ENCODE measurements around the gene RFX2. TPM values are rescaled to one million over a fixed set of nuclear protein-coding genes. Genes with fewer than 3 reads are reported as not detected.

RFX2 gene
- total RNA-seq, 1 experiment from 2014 or later, result 4.6 TPM

- H3K36me3 Mint-ChIP-seq, result no peaks in the 10 kb centered on the region
Measured at GRCh38 chr19:6012426-6013170, 97.7 kb downstream of the RFX2 start.

DNA sequence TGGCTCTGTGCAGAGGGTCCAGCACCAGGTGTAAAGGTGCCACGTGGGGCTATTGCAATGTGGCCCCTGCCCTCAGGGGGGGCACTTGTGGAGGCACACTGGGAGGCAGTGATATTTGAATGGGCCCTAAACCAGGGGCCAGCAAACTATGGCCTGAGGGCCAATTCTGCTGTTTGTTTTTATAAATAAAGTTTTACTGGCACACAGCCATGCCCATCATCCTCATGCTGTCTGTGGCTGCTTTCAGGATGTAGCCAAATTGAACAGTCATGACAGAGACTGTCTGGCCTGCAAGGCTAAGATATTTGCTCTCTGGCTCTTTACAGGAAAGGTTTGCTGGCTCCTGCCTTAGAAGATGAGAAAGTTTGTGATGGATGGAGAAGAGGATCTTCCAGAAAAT is 98.5 kb downstream of the RFX2 start:
- DNase-seq (ENCODE audit: low spot score) (no peak), ATAC-seq (no peak)
- no peak overlapping the region for H3K4me3 Mint-ChIP-seq
- no peaks in the 10 kb centered on the region for H3K9me3 Mint-ChIP-seq
- H3K4me1 Mint-ChIP-seq, result no peaks in the 10 kb centered on the region
- POLR2A ChIA-PET, result no interaction called here
- no peaks in the 10 kb centered on the region for H3K27me3 Mint-ChIP-seq (ENCODE audit: low read depth)
- H3K27ac Mint-ChIP-seq, result no peak overlapping the region
- CTCF ChIA-PET, result interaction anchor here (1.0 to 3.7 kb wide), 4 partner anchors 11 to 36 kb away, joined by 3 to 40 read pairs (median 4); no protein-coding TSS in a partner anchor
- H3K36me3 Mint-ChIP-seq, result no peaks in the 10 kb centered on the region
- no peak for TF ChIP-seq USF2 (CRISPR knock-in tag; IDR thresholded peaks at IDR 0.05)
- no peak for TF ChIP-seq FOXP1 (CRISPR knock-in tag; IDR thresholded peaks at IDR 0.05; ENCODE audit: borderline replicate concordance)
- TF ChIP-seq IRF1 (CRISPR knock-in tag; IDR thresholded peaks at IDR 0.05), result no peak
- no peak for TF ChIP-seq NFATC4 (CRISPR knock-in tag; IDR thresholded peaks at IDR 0.05)
- no peak for TF ChIP-seq ZNF219 (CRISPR knock-in tag; IDR thresholded peaks at IDR 0.05; ENCODE audit: borderline replicate concordance)
- TF ChIP-seq SP1 (CRISPR knock-in tag; conservative IDR thresholded peaks at IDR 0.05), result no peak
- TF ChIP-seq KAT7 (CRISPR knock-in tag; IDR thresholded peaks at IDR 0.05; ENCODE audit: borderline replicate concordance), result no peak

More at GRCh38 chr19:6012426-6013170, 97.7 kb downstream of the RFX2 start:
- POLR2A ChIA-PET, result no interaction called here
- H3K4me1 Mint-ChIP-seq, result no peaks in the 10 kb centered on the region
- no peak overlapping the region for H3K4me3 Mint-ChIP-seq
- no peaks in the 10 kb centered on the region for H3K27me3 Mint-ChIP-seq (ENCODE audit: low read depth)
- no peak for TF ChIP-seq NFE2L1 (CRISPR knock-in tag; IDR thresholded peaks at IDR 0.05)
- no peak for TF ChIP-seq MYBL2 (CRISPR knock-in tag; IDR thresholded peaks at IDR 0.05)
- TF ChIP-seq SMAD4 (CRISPR knock-in tag; IDR thresholded peaks at IDR 0.05), result no peak
- TF ChIP-seq ZNF317 (CRISPR knock-in tag; IDR thresholded peaks at IDR 0.05; ENCODE audit: borderline replicate concordance, low read depth), result no peak
- TF ChIP-seq NFYB (CRISPR knock-in tag; conservative IDR thresholded peaks at IDR 0.05; ENCODE audit: low read depth), result no peak
- TF ChIP-seq ETV6 (CRISPR knock-in tag; IDR thresholded peaks at IDR 0.05), result no peak
- TF ChIP-seq, protein P1, sequence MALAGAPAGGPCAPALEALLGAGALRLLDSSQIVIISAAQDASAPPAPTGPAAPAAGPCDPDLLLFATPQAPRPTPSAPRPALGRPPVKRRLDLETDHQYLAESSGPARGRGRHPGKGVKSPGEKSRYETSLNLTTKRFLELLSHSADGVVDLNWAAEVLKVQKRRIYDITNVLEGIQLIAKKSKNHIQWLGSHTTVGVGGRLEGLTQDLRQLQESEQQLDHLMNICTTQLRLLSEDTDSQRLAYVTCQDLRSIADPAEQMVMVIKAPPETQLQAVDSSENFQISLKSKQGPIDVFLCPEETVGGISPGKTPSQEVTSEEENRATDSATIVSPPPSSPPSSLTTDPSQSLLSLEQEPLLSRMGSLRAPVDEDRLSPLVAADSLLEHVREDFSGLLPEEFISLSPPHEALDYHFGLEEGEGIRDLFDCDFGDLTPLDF (CRISPR knock-in tag; IDR thresholded peaks at IDR 0.05), result no peak
- no peak for TF ChIP-seq CTCF (IDR thresholded peaks at IDR 0.05)
- TF ChIP-seq CREM (CRISPR knock-in tag; IDR thresholded peaks at IDR 0.05), result no peak
- no peak for TF ChIP-seq ZBTB21 (CRISPR knock-in tag; IDR thresholded peaks at IDR 0.05; ENCODE audit: borderline replicate concordance)
- no peak for TF ChIP-seq NFATC4 (CRISPR knock-in tag; IDR thresholded peaks at IDR 0.05)
- no peak for TF ChIP-seq GABPB1 (CRISPR knock-in tag; IDR thresholded peaks at IDR 0.05)
- no peak for TF ChIP-seq ATF1 (CRISPR knock-in tag; IDR thresholded peaks at IDR 0.05)
- TF ChIP-seq PRDM15 (CRISPR knock-in tag; IDR thresholded peaks at IDR 0.05), result no peak
- TF ChIP-seq, protein P2, sequence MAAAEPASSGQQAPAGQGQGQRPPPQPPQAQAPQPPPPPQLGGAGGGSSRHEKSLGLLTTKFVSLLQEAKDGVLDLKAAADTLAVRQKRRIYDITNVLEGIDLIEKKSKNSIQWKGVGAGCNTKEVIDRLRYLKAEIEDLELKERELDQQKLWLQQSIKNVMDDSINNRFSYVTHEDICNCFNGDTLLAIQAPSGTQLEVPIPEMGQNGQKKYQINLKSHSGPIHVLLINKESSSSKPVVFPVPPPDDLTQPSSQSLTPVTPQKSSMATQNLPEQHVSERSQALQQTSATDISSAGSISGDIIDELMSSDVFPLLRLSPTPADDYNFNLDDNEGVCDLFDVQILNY (CRISPR knock-in tag; IDR thresholded peaks at IDR 0.05), result no peak
- TF ChIP-seq CBFB (CRISPR knock-in tag; IDR thresholded peaks at IDR 0.05; ENCODE audit: low read depth), result no peak
- ATAC-seq, result no peak
- H3K9me3 Mint-ChIP-seq, result no peaks in the 10 kb centered on the region
- no peak overlapping the region for H3K27ac Mint-ChIP-seq
- CTCF ChIA-PET, result interaction anchor here (1.3 to 3.7 kb wide), 4 partner anchors 10 to 45 kb away, joined by 3 to 40 read pairs (median 5); no protein-coding TSS in a partner anchor
- DNase-seq (ENCODE audit: low spot score), result no peak

Data from WTC11 (cell line).